Progenitor cell of endocrine pancreas (in vitro differentiated cells): ENCODE results near the gene P2RY11. TPM values are rescaled to one million over a fixed set of nuclear protein-coding genes. Genes with fewer than 3 reads are reported as not detected.

ENCODE experiments used
- DNase-seq: peaks from one replicate; pipeline ENCODE4 v3.0.0; 2021; ENCODE audit warnings: low spot score; ENCODE audit not compliant: unreplicated experiment
- H3K27ac Mint-ChIP-seq: 2 replicates; pipeline ENCODE4 v1.8.0; 2021; ENCODE audit warnings: mild to moderate bottlenecking, moderate library complexity, mixed read lengths
- H3K27me3 Mint-ChIP-seq: 2 replicates; pipeline ENCODE4 v1.8.0; 2021; ENCODE audit warnings: mixed read lengths
- H3K36me3 Mint-ChIP-seq: 2 replicates; pipeline ENCODE4 v1.8.0; 2022; ENCODE audit warnings: mixed read lengths; ENCODE audit not compliant: insufficient read depth
- H3K4me1 Mint-ChIP-seq: 2 replicates; pipeline ENCODE4 v1.8.0; 2021; ENCODE audit warnings: low read depth, mixed read lengths
- H3K4me3 Mint-ChIP-seq: 2 replicates; pipeline ENCODE4 v1.8.0; 2021; ENCODE audit warnings: low read depth, mild to moderate bottlenecking, moderate library complexity, mixed read lengths
- H3K9me3 Mint-ChIP-seq: 2 replicates; pipeline ENCODE4 v1.8.0; 2021; ENCODE audit warnings: low read depth, mixed read lengths
- CTCF ChIP-seq: fragments of 200-600 bp; sonication (generic); IDR thresholded peaks from one replicate; pipeline ENCODE4 v1.5.0; 2021; ENCODE audit warnings: antibody characterized with exemption, mild to moderate bottlenecking; ENCODE audit not compliant: unreplicated experiment
- total RNA-seq: library from RNA; stranded (reverse); gene quantifications from 2 replicates; pipeline ENCODE4 v1.2.1, GENCODE V29; 2021

Gene P2RY11
- total RNA-seq, 1 donor from 2014 or later, result 23.7 TPM

DNA sequence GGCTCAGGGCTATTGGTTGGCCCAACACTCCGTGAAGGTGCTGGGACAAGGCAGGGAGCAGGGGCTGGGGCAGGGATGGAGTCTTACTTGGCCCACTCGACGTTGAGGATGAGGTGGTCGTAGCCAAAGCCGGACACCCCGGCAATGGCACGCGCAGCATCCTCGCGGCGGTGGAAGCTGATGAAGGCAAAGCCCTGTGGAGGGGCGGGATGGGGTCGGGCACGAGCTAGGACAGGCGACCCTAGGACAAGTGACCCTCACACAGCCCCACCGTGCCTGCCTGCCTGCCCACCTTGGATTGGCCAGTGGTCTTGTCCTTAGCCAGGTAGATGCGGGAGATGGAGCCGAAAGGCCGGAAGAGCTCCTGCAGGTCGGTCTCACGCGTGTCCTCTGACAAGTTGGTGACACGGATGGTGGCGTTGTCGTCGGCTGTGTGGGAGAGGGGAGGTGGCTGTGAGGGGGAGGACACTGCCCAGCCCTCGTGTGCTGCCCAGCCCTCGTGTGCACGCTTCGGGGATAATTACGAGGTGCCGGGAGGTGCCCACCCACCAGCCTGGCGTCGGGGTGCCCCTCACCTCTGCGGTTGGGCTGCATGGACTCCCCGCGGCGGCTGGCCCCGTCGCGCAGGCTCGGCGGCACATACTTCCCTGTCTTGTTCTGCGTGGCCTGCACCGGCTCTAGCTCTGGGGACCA lies 4.0 kb downstream of the P2RY11 start:
- H3K27ac Mint-ChIP-seq, result peak overlapping the region; percentile 45
- H3K27me3 Mint-ChIP-seq, result no peaks in the 10 kb centered on the region
- no peaks in the 10 kb centered on the region for H3K9me3 Mint-ChIP-seq
- H3K4me3 Mint-ChIP-seq, result no peak overlapping the region
- TF ChIP-seq CTCF, result no peak
- H3K36me3 Mint-ChIP-seq, result peaks cover 4% of the 10 kb centered on the region
- H3K4me1 Mint-ChIP-seq, result peaks cover 5% of the 10 kb centered on the region
- no peak for DNase-seq

GRCh38 chr19:10116085-10116865 lies 4.8 kb downstream of the P2RY11 start:
- Mint-ChIP-seq H3K4me1 (peaks cover 5% of the 10 kb centered on the region), H3K27me3 (no peaks in the 10 kb centered on the region), H3K36me3 (peaks cover 1% of the 10 kb centered on the region), H3K27ac (no peak overlapping the region), H3K9me3 (no peaks in the 10 kb centered on the region), H3K4me3 (no peak overlapping the region)
- no peak for DNase-seq
- no peak for TF ChIP-seq CTCF

DNA sequence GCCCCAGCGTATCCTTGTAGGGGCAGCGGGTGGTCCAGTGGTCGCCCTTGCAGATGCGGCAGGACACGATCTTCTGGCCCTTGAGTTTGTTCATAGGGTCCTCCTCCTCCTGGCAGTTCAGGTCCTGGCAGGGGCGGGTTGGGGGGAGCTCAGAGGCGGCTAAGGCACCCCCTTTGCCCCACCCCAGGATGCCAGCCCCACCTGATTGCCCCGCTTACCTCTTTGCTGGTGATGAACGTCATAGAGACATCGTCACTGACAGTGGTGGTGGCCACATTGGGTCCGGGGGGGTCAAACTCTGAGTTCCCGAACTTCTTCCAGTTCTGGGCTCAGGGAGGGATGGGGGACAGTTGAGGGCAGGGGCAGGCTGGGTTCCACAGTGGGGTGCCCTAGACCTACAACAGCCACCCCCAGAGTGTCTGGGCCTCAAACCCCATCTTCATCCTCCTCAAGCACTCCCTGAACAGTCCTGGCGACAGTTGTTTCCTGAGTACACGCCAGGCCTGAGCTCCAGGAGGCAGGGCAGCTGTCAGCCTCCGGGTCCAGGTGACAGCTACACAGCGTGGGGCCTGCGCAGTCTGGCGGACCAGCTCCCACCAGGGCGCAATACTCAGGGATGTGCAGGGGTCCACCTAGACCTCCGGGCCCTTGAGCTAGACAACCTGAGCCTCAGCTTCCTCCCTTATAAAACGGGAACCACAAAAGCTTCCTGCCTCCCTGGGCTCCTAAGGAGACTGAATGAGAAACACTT lies 5.5 kb downstream of the P2RY11 start:
- Mint-ChIP-seq H3K9me3 (no peaks in the 10 kb centered on the region), H3K4me1 (peaks cover 5% of the 10 kb centered on the region), H3K27me3 (no peaks in the 10 kb centered on the region), H3K36me3 (peaks cover 1% of the 10 kb centered on the region), H3K4me3 (peak overlapping the region; percentile 19), H3K27ac (no peak overlapping the region)
- DNase-seq, result no peak
- no peak for TF ChIP-seq CTCF

DNA sequence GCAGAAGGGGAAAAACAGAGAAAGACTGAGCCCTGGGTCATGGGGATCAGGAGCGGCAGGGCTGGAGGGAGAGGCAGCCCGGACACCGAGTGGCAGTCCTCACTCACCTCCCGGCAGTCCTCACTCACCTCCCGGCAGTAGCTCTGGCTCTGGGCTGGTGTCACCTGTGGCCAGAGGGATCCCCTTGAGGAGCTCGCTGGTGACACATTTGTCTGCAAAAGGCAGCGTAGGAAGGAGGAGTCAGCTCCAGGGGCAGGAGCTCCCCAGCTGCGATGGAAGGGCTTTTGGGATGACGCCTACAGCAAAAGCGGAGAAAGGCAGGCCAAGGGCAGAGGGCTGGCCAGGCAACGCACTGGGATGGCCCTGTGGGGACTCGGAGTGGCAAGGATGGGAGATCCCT lies 7.5 kb downstream of the P2RY11 start:
- H3K27me3 Mint-ChIP-seq, result no peaks in the 10 kb centered on the region
- H3K9me3 Mint-ChIP-seq, result no peaks in the 10 kb centered on the region
- peaks cover 5% of the 10 kb centered on the region for H3K4me1 Mint-ChIP-seq
- H3K27ac Mint-ChIP-seq, result peak overlapping the region; percentile 96
- peak overlapping the region; percentile 95 for H3K4me3 Mint-ChIP-seq
- TF ChIP-seq CTCF, result no peak
- H3K36me3 Mint-ChIP-seq, result peaks cover 1% of the 10 kb centered on the region
- DNase-seq, result no peak

- peaks cover 5% of the 10 kb centered on the region for H3K4me1 Mint-ChIP-seq
- H3K27me3 Mint-ChIP-seq, result no peaks in the 10 kb centered on the region
- DNase-seq, result no peak
- peaks cover 4% of the 10 kb centered on the region for H3K36me3 Mint-ChIP-seq
- H3K9me3 Mint-ChIP-seq, result no peaks in the 10 kb centered on the region
- no peak overlapping the region for H3K27ac Mint-ChIP-seq
- no peak overlapping the region for H3K4me3 Mint-ChIP-seq
- TF ChIP-seq CTCF, result no peak
Measured at GRCh38 chr19:10120538-10121189, 9.2 kb downstream of the P2RY11 start.
